ENCODE data around the gene OR5A2. TPM values are rescaled to one million over a fixed set of nuclear protein-coding genes. Genes with fewer than 3 reads are reported as not detected.

Gene OR5A2
- total RNA-seq, 4 donors from 2014 or later = not detected

- no peaks in the 10 kb centered on the region for H3K4me1 ChIP-seq
- no peak overlapping the region for H3K4me3 ChIP-seq
- no peak for DNase-seq
- H3K9me3 ChIP-seq = no peaks in the 10 kb centered on the region
- no peaks in the 10 kb centered on the region for H3K27me3 ChIP-seq
- intact Hi-C loops (cut with DNase I; ENCODE audit: low total_unique reads) = no loop called here
- no peak overlapping the region for H3K27ac ChIP-seq
- TF ChIP-seq CTCF (IDR thresholded peaks at IDR 0.05) = no peak
- TF ChIP-seq POLR2A (IDR thresholded peaks at IDR 0.05) = no peak
- H3K36me3 ChIP-seq = no peaks in the 10 kb centered on the region
These were observed 9.6 kb downstream of the OR5A2 start for GRCh38 chr11:59416613-59417012.

- no peak overlapping the region for H3K4me3 ChIP-seq
- intact Hi-C loops (cut with DNase I; ENCODE audit: low total_unique reads) = no loop called here
- H3K27me3 ChIP-seq = no peaks in the 10 kb centered on the region
- TF ChIP-seq CTCF (IDR thresholded peaks at IDR 0.05) (no peak), POLR2A (IDR thresholded peaks at IDR 0.05) (no peak)
- no peak overlapping the region for H3K27ac ChIP-seq
- no peaks in the 10 kb centered on the region for H3K9me3 ChIP-seq
- no peak for DNase-seq
- no peaks in the 10 kb centered on the region for H3K4me1 ChIP-seq
- no peaks in the 10 kb centered on the region for H3K36me3 ChIP-seq
These were observed 11.1 kb downstream of the OR5A2 start for GRCh38 chr11:59415111-59415510.

- no peaks in the 10 kb centered on the region for H3K4me1 ChIP-seq
- H3K27ac ChIP-seq = no peak overlapping the region
- no peaks in the 10 kb centered on the region for H3K9me3 ChIP-seq
- no peak for DNase-seq
- H3K27me3 ChIP-seq = no peaks in the 10 kb centered on the region
- intact Hi-C loops (cut with DNase I; ENCODE audit: low total_unique reads) = no loop called here
- H3K4me3 ChIP-seq = no peak overlapping the region
- TF ChIP-seq POLR2A (IDR thresholded peaks at IDR 0.05) = no peak
- no peaks in the 10 kb centered on the region for H3K36me3 ChIP-seq
These were observed 12.6 kb downstream of the OR5A2 start for GRCh38 chr11:59413646-59414045.

- Histone ChIP-seq H3K4me3 (no peak overlapping the region), H3K9me3 (no peaks in the 10 kb centered on the region), H3K27me3 (no peaks in the 10 kb centered on the region), H3K4me1 (no peaks in the 10 kb centered on the region), H3K27ac (no peak overlapping the region), H3K36me3 (no peaks in the 10 kb centered on the region)
- intact Hi-C loops (cut with DNase I; ENCODE audit: low total_unique reads) = no loop called here
- TF ChIP-seq POLR2A (IDR thresholded peaks at IDR 0.05) (no peak), CTCF (IDR thresholded peaks at IDR 0.05) (no peak)
- no peak for DNase-seq
These were observed 22.7 kb downstream of the OR5A2 start for GRCh38 chr11:59403546-59403945.

- no peak for DNase-seq
- H3K9me3 ChIP-seq = no peaks in the 10 kb centered on the region
- no peaks in the 10 kb centered on the region for H3K4me1 ChIP-seq
- no peak overlapping the region for H3K27ac ChIP-seq
- H3K4me3 ChIP-seq = no peak overlapping the region
- intact Hi-C loops (cut with DNase I; ENCODE audit: low total_unique reads) = no loop called here
- H3K36me3 ChIP-seq = no peaks in the 10 kb centered on the region
- H3K27me3 ChIP-seq = no peaks in the 10 kb centered on the region
- TF ChIP-seq CTCF (IDR thresholded peaks at IDR 0.05) (no peak), POLR2A (IDR thresholded peaks at IDR 0.05) (no peak)
These were observed 25.0 kb downstream of the OR5A2 start for GRCh38 chr11:59401262-59401552.

All from uterus (tissue), 4 donors.